ENCODE data around the gene DPYSL3.

Gene DPYSL3

DNA sequence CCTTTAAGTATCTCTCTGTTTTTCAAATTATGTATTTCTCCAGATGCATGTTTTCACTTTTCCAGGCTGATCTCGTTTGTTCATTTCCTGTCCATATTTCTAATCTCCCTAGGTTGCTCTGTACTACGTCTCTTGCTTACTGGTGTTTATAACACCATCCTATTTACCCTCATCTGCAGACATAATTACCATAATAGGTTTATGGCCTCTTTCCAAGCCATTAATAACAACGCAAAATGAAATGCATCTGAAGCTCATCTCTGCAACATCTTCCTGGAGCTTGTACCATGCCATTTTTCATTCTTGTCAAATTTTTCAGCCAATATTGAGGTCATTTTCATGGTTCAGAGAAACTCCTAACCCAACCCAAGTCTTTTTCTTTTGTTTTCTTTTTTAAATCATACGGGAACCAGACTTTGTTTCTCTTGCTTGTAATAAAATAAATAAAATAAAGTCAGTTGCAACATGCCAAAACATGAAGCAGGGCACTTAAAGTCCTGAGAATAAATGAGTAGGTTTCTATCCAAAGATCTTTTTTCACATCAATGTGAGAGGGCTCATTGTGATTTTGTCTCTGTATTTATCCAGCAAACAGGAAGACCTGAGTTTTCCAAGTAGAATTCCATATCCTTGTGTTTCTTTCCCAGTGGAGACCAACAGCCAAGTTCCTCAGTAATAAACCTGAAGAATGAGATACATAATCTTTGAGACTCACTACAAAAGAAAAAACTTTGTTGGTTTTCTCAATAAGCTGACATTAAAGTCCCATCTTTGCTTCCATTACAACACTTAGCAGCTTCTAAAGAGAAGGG lies 37.0 kb downstream of the DPYSL3 start:
- no peak for DNase-seq (ENCODE audit: low spot score)

DNA sequence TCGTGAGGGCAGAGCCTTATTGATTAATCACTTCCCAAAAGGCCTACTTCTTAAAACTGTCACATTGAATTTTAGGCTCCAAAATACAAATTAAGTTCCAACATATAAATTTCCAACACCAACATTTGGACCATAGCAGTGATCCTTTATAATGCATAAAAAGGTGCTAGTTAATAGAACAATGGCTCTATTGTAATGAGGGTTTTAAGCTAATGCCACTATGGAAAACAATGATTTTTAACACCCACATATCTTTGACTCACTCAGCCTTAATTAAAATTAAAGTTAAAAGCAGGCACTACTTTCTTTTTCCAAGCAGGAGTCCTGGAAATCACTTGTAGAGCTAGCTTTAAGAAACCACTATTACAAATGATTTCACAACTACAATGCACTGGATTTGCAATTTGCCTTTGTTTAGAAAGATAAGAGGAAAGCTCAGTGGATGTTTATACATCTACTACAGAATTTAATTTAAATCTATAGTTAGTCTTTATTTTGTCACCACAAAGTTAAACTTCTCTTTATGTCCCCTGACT lies 41.8 kb downstream of the DPYSL3 start:
- no peak for DNase-seq (ENCODE audit: low spot score)

DNA sequence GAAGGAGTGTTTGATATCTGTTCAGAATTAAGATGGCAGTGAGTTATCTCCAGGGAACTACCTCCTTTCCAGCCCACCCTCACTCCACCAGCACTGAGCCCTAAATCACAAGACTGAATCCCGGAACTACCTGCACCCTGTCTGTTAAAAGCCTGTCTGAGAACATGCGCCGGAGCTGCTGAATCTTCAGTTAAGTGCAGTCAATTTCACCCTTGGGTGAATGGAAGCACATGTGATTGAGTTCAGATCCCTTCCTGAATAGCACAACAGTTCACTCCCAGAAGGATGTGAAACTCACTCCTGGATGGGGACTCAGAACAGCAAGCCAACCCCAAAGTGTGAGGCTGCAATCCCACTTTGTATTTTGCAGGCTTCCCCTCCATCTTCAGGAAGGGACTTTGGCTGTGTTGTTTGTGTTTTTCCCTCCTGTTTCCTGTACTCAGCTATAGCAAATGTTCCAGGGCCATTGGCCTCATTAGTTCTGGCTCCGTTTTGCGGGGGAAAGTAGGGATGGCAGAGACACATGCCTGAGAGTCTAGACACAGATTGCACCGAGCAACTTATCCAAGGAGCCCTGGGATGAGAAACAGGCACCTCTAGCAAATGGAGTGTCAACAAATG lies 43.4 kb downstream of the DPYSL3 start:
- DNase-seq (ENCODE audit: low spot score), result no peak

DNA sequence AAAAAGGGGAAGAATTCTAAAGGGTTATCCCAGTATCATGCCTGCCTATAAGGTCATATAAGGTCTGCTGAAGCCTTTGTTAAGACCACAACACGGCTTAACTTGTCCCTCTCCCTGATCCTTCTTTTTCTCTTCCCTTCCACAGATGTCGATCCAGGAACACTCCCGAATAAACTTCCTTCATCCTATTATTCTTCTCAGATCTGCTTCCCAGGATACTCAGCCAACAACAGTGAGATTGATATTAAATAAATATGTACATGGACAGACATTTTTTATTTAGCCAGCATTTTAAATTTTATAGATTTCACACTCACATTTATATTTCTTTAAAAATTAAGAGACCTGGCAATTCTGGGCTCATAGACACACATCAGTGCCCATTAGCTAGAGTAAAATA lies 44.1 kb downstream of the DPYSL3 start:
- DNase-seq (ENCODE audit: low spot score), result no peak

DNA sequence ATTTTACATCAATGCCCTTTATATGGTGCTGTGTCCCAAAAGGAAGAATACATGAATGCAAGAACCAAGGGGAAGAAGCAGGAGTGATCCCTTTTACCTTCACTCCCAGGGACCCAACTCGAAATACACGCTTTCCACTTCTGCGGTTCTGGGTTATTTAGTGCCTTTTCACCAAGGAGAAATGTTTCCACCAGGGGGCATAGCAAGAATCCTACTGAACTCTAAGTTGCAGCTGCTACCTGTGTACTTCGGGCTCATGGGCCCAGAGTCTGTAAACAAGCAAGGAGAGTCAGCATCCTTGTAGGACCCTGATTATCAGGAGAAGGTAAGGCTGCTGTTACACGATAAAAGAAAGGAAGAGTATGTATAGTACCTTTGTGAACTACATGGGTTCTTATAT lies 45.7 kb downstream of the DPYSL3 start:
- DNase-seq (ENCODE audit: low spot score), result no peak

DNA sequence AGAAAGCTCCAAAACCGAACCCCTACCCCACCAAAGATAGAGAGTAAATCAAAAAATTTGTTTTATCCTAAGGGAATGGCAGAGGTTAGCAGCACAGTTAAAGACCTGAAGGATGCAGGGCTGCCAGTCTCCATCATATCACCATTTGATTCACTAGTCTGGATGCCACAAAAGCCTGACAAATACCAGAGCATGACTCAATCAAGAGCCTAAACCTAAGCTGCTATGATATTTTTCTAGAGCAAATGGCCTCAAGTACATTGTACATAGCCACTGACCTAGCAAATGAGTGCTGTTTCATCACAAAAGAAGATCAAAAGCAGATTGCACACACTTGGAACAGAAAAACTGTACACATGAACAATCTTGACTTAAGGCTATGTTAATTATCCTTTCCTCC lies 48.0 kb downstream of the DPYSL3 start:
- DNase-seq (ENCODE audit: low spot score), result no peak

DNA sequence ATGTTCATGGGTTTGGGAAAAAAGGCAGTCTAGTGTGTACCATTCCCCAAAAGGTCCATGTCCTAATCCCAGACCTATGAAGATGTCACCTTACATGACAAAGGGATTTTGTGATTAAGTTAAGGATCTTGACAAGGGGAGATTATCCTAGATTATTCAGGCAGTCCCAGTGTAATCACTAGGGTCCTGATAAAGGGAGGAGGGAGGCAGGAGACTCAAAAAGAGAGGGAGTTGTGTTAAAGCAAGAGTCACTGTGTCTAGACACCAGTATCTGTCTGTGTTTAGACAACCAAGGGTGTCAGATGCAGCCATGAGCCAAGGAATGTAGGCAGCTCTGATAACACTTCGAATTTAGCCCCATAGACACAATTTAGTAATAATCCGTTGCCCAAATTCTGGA lies 49.5 kb downstream of the DPYSL3 start:
- DNase-seq (ENCODE audit: low spot score), result no peak

DNA sequence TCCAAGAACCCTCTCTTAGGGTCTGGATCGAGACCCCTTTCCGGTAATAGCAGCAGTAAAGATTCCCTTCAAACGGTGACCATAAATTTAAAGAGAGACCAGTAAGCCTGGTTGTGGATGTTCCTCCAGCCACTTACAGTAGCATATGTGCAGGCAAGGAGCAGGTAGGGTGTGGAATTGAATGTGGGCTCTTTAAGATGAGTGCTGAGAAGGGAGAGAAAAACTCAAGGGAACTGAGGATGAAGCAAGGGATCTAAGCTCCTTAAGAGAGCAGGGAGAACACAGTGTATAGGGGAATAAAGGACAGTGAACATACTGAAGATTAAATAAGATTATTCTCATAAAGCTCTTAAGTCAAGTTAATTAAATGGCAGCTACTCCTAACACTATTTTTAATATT lies 51.3 kb downstream of the DPYSL3 start:
- no peak for DNase-seq (ENCODE audit: low spot score)

DNA sequence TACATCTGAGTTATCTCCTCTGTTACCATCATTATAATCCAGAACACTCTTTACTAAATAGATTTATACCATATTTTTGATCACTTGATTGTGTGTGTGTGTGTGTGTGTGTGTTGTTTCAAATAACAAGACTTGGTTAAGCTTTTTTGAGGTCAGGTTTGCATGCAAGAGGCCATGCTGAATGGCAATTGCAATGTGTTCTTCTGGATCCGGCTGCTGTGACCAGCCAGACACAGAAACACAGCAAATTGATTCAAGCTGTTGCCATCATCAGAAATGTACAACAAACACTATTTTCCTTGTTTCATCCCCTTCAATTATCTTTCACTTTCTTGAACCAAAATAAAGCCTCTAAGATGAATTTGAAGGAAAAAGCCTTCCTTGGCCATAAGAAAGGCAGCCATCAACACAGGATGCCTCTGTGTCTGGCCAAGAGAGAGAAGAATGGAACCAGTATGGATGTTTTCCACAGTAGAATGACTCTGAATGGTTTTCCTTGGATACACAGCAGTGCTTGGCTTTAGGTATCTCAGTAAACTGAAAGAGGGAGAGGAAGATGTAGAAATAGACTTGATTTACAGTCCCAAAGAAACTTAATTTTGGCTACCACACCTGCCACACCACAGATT lies 53.9 kb downstream of the DPYSL3 start:
- no peak for DNase-seq (ENCODE audit: low spot score)

DNA sequence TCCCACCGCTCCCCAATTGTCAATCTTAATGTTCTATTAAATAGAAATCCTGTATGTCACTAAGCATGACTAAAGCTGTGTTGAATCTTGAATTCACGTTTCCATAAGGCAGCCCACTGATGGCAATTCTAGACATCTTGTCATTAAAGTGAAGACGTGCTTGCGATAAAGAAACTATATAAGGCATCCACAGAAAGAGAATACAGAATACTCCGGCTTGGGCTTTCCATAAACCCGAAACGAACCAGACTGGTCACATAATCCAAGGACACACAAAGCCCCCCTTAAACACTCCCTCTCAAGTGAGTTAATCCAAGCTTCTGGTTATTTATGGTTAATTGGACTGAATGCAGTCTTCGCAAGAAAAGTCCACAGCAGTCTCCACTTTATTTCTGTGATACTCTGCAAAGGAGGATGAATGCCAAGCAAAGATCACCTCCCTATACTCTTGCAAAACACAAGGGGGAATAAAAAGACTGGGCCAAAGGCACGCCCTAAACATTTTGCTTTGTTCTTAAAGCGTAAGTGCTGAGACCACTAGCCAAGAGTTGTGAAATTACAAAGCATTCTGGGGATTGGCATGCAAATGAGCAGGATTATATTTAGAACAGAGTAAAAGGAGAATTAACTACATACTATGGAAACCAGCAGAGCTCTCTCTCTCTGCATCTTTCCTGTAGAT lies 54.7 kb downstream of the DPYSL3 start:
- DNase-seq (ENCODE audit: low spot score), result no peak

DNA sequence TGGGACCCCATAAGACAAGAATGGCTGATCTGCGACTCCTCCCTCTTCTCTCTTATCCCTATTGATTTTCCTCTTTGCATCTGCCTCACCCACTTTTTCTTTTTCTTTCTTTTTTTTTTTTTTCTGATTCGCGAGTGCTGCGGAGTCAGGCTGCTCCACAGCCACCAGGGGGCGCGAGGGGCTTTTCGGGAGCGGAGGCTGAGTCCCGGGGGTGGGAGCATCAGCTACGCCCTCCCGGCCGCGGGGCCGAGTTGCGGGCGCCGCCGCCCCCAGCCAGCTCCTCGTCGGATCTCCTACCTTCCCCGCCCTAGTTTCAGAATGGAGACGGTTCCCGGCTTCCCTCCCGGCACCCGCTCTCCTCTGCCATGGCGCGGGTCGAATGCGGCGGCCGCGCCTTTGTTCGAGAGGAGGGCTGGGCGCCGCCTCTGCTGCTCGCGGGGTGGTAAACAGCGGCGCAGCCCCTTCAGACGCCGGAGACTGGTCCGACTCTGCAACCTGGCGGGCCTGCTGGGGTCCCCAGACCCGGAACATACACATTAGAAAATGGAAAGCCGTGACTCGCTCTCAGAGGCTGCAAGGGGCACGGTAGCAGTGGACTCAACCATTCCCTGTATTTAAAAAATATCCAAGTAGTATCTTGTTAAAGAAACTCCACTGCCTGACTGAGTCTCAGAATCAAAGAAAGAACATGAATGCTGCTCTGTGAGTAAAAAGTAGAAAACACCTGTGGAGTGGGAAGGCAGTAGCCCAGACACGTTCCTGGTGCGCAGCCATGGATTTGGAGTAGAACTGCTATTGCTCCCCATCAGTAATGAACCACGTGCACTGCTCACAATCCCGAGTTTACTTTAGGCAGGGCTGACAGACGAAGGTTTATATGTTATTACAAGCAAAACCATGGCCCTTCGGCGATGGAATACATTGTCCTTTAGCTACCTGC lies 55.7 kb downstream of the DPYSL3 start:
- peak; percentile 50 for DNase-seq (ENCODE audit: low spot score)

DNA sequence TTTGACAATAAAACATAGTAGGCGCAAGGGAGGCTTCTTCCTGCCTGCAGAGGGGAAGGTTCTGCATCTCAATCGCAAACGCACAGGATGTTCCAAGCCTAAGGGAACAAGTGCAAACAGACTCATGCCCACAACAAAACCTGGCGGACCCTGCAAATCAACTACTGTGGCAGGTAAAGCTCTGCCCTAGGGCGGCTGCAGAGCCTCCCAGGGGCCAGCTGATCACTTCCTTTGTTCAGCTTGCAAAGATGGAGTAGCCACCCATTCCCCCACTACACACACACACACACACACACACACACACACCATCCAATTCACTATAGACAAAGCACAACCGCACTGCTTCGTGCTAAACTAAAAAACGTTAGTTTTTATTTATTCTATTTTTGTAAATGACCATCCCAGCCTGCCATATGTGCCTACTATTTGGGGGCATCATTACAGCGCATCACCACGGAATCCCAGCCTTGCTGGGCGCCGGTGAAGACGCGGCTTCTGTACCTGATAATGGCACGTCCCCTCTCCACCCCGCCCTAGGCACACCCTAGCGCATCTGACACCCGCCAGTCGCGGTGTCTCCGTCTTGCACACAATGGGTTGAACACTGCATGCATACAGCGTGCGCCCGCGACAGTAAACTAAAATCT lies 57.6 kb downstream of the DPYSL3 start:
- DNase-seq (ENCODE audit: low spot score), result no peak

DNA sequence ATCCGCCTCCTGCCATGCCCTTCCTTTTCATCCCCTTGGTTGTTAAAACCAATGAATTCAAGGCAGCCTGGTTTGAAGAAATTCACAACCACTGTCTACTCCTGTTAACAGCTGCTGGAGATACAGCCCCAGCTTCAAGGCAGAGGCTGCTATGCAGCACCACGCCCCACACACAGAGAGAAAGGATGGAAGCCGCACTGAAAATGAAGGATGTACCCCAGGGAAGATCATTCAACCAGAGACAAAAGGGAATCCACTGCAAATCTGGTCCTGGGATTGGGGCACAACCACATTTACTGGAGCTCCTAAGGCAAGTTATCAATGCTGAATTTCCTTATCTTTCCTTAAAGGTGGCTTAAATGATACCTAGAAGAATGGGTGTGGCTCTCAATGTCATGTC lies 58.7 kb downstream of the DPYSL3 start:
- DNase-seq (ENCODE audit: low spot score), result no peak

DNA sequence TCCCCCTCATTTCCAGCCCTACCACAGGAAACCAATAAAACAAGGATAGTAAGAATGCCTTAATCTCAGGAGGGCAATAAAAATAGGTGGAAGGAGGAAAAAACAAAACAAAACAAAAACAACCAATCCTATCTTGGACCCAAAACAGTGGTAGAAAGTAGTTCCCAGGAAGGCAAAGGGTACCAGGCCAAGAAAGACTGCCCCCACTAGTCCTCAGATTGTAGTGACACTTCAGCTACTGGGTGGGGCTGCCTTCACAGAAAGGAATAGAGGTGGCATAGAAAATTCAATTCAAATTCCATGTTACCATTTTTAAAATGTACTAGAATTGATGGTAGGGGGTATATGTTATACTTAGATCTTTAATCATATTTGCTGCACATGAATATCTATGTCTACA lies 59.3 kb downstream of the DPYSL3 start:
- DNase-seq (ENCODE audit: low spot score), result no peak

DNA sequence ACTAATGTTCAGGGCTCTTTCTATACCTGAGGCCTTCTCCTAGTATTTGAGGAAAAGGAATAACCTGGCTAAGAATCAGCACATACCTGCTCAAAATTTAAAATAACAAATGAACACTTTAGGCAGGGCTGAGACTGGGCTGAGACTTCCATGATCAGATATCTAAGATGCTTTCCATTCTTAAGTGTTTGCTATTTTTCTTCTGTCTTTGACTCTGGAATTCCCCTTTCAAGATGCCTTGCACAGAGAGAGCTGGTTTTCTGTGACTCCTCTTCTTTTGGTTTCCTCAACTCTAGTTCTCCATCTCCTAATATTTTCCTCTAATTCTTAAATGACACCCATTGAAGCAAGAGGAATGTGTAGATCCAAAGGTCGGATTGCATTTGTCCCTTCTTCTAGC lies 61.1 kb downstream of the DPYSL3 start:
- DNase-seq (ENCODE audit: low spot score), result no peak

DNA sequence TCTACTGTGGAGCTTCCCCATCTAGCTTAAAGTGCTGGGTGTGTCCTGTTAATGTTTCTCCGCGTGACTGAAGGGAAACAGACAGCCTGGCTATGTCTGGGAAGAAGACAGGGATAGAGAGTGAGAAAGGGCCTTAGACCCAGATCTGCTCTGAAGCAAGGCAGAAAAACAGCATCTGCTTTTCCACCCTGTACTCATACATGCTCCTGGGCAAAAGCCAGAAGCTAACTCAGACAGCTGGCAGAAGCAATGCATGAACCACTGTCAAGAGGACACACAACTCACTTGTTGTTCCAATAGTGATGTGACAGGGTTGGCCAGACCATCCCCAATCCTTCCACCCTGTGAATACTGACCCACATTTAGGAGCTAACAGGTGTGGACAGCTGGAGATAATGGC lies 63.3 kb downstream of the DPYSL3 start:
- no peak for DNase-seq (ENCODE audit: low spot score)

DNA sequence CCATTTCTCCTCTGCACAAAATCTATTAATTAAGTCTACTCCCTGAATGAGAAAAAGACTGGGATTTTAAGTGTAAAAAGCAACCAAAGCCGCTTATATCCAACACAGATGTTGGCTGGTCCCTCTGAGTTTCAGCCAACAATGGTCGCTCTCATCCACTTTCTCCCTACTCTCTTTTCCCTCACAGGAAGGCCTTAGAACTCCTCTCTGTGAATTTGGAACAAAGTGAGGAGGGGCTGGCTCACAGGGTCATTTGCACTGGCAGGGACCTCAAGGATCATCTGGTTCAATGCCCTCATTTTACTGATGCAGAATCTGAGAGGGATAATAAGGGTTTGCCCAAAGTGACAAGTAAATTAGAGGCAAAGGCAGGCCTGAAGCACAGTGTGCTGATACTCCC lies 64.0 kb downstream of the DPYSL3 start:
- no peak for DNase-seq (ENCODE audit: low spot score)

DNA sequence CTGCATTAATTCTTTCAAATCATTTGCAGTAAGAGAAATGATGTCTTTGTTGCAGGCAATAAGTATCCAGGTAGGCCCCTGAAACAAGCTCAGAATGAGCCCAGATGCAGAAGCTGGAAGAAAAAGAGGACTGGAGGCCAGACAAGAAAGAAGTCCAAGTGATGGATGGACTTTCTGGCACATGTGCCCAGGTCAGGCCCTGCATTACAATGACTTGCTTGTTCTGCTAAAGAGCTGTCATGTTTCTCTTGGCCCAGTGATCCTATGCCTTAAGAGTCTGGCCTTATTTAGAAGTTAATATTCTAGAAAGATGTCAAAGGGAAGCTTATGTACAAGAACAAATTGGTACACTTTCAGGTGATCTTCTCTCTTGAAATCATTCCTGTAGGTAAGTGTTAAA lies 64.8 kb downstream of the DPYSL3 start:
- DNase-seq (ENCODE audit: low spot score), result no peak

DNA sequence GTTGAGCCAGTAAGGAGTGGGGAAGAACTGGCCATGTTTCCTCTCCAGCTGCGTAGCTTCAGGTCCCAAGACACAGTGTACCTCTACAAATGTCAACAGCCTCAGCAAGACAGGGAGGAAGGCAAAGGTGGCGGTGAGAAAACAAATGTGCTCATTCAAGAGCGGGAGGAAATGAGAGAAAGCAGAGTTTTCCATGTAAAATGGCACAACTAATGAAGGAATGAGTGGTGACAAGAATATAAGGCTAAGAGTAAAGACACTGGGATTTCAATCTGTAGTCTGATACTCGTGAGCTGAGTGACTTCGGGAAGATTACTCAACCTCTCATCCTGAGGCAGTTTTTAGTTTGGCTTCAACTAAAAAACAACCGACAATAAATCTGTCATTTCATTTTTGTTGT lies 67.6 kb downstream of the DPYSL3 start:
- no peak for DNase-seq (ENCODE audit: low spot score)

DNA sequence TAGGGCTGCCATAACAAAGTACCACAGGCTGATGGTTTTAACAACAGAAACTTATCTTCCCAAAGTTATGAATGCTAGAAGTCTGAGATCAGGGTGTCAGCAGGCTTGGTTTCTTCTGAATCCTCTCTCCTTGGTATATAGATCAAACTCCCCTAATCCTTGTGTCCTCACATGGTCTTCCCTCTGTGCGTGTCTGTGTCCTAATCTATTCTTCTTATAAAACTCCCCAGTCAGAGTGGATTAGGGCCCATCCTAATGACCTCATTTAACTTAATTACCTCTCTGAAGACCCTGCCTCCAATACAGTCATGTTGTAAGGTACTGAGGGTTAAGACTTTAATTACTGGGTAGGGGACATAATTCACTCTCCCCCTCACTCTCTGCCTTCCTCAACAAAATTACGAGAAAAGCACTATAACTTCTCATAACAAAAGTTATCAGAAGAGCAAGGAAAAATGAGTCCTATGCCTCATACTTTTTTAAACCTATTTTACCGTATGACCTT lies 68.6 kb downstream of the DPYSL3 start:
- no peak for DNase-seq (ENCODE audit: low spot score)

DNA sequence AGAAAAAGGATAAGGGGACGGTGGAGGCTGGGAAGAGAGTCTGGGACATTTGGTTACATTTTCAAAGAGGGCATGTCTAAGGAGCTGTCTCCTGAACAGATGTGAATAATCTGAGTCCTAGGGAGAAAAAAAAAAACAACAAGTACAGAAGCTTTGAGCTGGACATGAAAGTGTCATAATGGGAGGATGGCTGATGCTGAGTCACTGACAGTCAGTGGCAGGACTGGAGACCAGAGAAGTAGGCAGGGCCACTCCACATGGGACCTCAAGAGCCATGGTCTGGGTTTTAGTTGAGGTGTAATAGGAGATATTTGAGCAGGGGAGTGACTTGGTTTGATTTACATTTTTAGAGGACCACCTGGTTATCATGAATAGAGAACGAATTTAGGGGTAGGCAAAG lies 70.6 kb downstream of the DPYSL3 start:
- DNase-seq (ENCODE audit: low spot score), result no peak

Measured in CD4-positive, alpha-beta T cell treated with Interleukin-2 at 100 ng/mL for 4 hours (primary cell).